ENCODE data around the gene RBM23. TPM values are rescaled to one million over a fixed set of nuclear protein-coding genes. Genes with fewer than 3 reads are reported as not detected.
A peak's percentile ranks its signal among the peaks of the same experiment; 100 is the strongest.

Gene RBM23
- total RNA-seq, 4 donors from 2014 or later = 49.7 to 2,239 (median 990) TPM

DNA sequence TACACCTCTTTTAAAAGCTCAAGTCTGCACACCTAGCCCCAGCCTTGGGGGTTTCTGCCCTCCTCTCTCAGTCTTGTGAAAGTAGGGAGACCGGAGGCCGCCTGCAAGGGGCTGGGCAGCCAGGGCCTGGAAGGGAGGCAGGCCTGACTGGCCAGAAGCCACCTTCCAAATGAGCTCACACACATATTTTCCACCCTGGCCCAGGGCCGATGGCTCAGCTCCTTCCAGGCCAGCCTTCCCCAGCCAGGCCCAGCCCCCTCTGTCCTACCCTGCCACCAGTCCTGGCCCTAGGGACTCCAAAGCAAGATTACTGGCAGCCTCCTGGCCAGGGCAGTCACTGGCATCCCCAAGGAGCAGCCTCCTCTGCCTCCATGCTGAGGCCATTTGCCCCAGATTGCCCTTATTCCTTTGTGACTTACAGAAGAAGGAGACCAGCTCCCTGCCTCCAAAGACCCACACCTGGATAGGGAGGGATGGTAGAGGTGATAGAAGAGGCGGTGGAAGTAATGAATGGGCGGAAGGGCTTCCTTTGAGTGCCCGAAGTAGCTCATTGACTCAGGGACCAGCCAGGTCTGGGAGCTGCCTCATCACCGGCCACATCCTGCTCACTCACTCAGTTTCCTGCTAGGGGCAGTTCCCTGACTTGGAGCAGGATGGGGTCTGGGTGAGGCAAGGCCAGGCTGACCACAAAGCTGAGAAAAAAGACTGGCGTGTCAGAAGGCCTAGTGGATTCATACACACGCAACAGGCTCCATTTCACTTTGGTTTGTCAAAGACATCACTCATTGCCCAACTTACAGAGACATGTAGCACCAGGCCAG lies 67.8 kb downstream of the RBM23 start:
- H3K27me3 ChIP-seq = no peaks in the 10 kb centered on the region
- intact Hi-C loops (cut with DNase I; ENCODE audit: low total_unique reads) = loop anchor here (10.0 kb wide), 1 partner anchor 286 kb away; no protein-coding TSS in a partner anchor
- H3K36me3 ChIP-seq = no peaks in the 10 kb centered on the region
- TF ChIP-seq, protein P1, sequence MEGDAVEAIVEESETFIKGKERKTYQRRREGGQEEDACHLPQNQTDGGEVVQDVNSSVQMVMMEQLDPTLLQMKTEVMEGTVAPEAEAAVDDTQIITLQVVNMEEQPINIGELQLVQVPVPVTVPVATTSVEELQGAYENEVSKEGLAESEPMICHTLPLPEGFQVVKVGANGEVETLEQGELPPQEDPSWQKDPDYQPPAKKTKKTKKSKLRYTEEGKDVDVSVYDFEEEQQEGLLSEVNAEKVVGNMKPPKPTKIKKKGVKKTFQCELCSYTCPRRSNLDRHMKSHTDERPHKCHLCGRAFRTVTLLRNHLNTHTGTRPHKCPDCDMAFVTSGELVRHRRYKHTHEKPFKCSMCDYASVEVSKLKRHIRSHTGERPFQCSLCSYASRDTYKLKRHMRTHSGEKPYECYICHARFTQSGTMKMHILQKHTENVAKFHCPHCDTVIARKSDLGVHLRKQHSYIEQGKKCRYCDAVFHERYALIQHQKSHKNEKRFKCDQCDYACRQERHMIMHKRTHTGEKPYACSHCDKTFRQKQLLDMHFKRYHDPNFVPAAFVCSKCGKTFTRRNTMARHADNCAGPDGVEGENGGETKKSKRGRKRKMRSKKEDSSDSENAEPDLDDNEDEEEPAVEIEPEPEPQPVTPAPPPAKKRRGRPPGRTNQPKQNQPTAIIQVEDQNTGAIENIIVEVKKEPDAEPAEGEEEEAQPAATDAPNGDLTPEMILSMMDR (IDR thresholded peaks at IDR 0.05) = no peak
- peak; percentile 31 to 41 for TF ChIP-seq POLR2A (IDR thresholded peaks at IDR 0.05)
- no peak overlapping the region for H3K4me3 ChIP-seq
- peaks cover 28 to 53% of the 10 kb centered on the region in 2 donors for H3K4me1 ChIP-seq
- H3K27ac ChIP-seq = peak overlapping the region; percentile 96 to 100
- DNase-seq = peak; percentile 94
- no peaks in the 10 kb centered on the region for H3K9me3 ChIP-seq

DNA sequence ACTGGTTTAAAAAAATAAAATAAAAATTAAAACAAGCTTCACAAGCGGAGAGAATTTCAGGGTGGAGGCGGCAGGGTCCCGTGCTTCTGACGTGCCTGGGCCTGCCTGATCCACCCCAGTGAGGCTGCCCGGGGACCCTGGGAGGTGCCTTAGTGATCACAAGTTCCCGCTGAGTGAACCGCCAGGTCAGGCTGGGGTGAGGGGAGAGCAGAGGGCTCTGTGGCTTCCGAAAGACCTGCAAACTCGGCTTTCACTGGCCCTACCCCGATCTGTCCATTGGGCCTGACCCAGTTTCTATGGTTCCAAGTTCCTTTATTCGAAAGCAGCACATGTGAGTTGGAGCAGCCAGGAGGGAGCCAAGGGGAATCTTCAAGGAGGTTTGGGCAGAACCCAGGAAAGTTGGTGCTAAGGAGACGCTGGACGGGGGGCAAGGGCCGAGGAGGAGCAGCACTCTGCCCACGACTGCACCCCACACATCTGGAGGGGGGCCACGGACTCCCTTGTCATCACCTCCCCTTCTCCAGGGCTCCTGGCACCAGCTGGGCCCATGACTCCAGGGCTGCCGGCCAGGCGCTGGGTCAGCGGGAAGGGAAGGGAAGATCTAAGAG lies 69.6 kb downstream of the RBM23 start:
- intact Hi-C loops (cut with DNase I; ENCODE audit: low total_unique reads) = no loop called here
- Histone ChIP-seq H3K4me1 (peaks cover 39 to 69% of the 10 kb centered on the region in 2 donors), H3K9me3 (no peaks in the 10 kb centered on the region), H3K36me3 (no peaks in the 10 kb centered on the region), H3K4me3 (peak overlapping the region; percentile 3 to 14), H3K27ac (peak overlapping the region; percentile 96 to 100), H3K27me3 (no peaks in the 10 kb centered on the region)
- TF ChIP-seq, protein P1 (IDR thresholded peaks at IDR 0.05) = no peak
- peak in 1 of 2 donors; percentile 9 for TF ChIP-seq POLR2A (IDR thresholded peaks at IDR 0.05)
- peak; percentile 80 to 85 for DNase-seq

DNA sequence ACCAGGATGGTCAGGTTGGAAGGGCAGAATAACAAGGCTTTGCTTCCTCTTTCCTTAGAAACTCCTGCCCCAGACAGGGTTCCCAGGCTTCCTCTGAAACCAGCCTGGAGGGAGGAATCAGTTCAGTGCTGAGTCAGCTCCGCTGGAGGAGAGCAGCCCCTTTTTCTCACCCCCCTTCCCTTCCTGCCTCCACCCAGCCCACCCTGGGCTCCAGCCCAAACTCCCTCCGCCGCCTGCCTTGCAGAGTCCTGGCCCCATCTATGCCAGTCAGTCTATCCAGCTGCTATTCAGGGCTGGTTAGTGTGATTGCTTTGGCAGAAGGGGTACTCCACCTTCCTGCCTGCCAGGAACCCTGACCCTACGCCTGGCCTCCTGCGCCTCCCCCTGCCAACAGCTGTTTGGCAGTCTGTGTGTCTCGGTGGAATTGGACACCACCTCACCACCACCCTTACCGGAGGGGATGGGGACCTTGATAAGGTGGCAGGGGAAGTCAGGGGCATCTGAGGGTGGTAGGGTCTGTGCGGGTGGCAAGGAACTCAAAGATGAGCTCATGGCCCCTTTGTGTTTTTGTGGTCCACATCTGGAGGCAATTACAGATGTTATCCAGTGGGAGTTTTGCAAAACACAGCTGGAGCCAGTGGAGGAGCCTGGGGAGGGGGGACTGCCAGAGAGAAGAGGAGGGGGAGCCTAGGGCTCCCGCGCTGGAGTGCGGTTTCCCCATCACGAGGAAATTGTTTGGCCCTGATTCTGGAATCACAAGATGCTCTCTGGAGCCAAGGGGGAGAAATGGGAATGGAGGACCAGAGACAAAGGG lies 70.4 kb downstream of the RBM23 start:
- Histone ChIP-seq H3K36me3 (no peaks in the 10 kb centered on the region), H3K27ac (peak overlapping the region; percentile 96 to 100), H3K4me3 (peak overlapping the region; percentile 3 to 14), H3K4me1 (peaks cover 39 to 69% of the 10 kb centered on the region in 2 donors), H3K27me3 (no peaks in the 10 kb centered on the region), H3K9me3 (no peaks in the 10 kb centered on the region)
- TF ChIP-seq, protein P1 (IDR thresholded peaks at IDR 0.05) = no peak
- TF ChIP-seq POLR2A (IDR thresholded peaks at IDR 0.05) = no peak
- DNase-seq = peak; percentile 91 to 93
- intact Hi-C loops (cut with DNase I; ENCODE audit: low total_unique reads) = no loop called here

- intact Hi-C loops (cut with DNase I; ENCODE audit: low total_unique reads) = no loop called here
- Histone ChIP-seq H3K4me1 (peaks cover 38 to 69% of the 10 kb centered on the region in 2 donors), H3K9me3 (no peaks in the 10 kb centered on the region), H3K27ac (peak overlapping the region; percentile 96 to 100), H3K27me3 (no peaks in the 10 kb centered on the region), H3K36me3 (no peaks in the 10 kb centered on the region), H3K4me3 (peak overlapping the region in 1 of 2 donors; percentile 2)
- TF ChIP-seq POLR2A (IDR thresholded peaks at IDR 0.05) = no peak
- TF ChIP-seq, protein P1 (IDR thresholded peaks at IDR 0.05) = no peak
- DNase-seq = peak in 1 of 2 donors; percentile 42
Measured at GRCh38 chr14:22847661-22848341, 71.1 kb downstream of the RBM23 start.

All from uterus (tissue), 4 donors.